Liver (tissue), 9 donors: Measurements from ENCODE around the gene PHLPP2. TPM values are rescaled to one million over a fixed set of nuclear protein-coding genes. Genes with fewer than 3 reads are reported as not detected.

Experiments used
- DNase-seq: peaks from one replicate; pipeline ENCODE4 v3.0.0-alpha.2; 2017; ENCODE audit warnings: low spot score
- H3K27ac ChIP-seq, 2 donors: one replicate each; pipeline ENCODE4 v1.7.0; 2013; ENCODE audit warnings: inconsistent platforms in 2 of 2, low read length in 2 of 2, control low read depth in 1 of 2, low read depth in 1 of 2, mild to moderate bottlenecking in 1 of 2
- H3K27me3 ChIP-seq, 4 donors: one replicate each; pipeline versions ENCODE4 v1.6.1 to v1.7.0; 2013; ENCODE audit warnings: low read length in 3 of 4, inconsistent platforms in 1 of 4, mild to moderate bottlenecking in 1 of 4, moderate library complexity in 1 of 4; ENCODE audit not compliant: control insufficient read depth in 4 of 4, insufficient read depth in 4 of 4
- H3K36me3 ChIP-seq, 4 donors: one replicate each; pipeline versions ENCODE4 v1.6.1 to v1.7.0; 2013; ENCODE audit warnings: low read length in 3 of 4, mild to moderate bottlenecking in 3 of 4, low read depth in 1 of 4, moderate library complexity in 1 of 4; ENCODE audit not compliant: control insufficient read depth in 4 of 4, insufficient read depth in 3 of 4
- H3K4me1 ChIP-seq, 4 donors: one replicate each; pipeline versions ENCODE4 v1.6.1 to v1.7.0; 2013; ENCODE audit warnings: low read length in 3 of 4, mild to moderate bottlenecking in 3 of 4, moderate library complexity in 1 of 4; ENCODE audit not compliant: control insufficient read depth in 4 of 4, insufficient read depth in 4 of 4
- H3K4me3 ChIP-seq, 3 donors: one replicate each; pipeline versions ENCODE4 v1.6.1 to v1.7.0; 2013; ENCODE audit warnings: low read length in 3 of 3, control low read depth in 1 of 3, low read depth in 1 of 3, mild to moderate bottlenecking in 1 of 3
- H3K9ac ChIP-seq, 2 donors: one replicate each; pipeline ENCODE4 v1.7.0; 2013; ENCODE audit warnings: low read length in 2 of 2, mild to moderate bottlenecking in 2 of 2, moderate library complexity in 2 of 2, control low read depth in 1 of 2, low read depth in 1 of 2
- H3K9me3 ChIP-seq, 4 donors: one replicate each; pipeline versions ENCODE4 v1.6.1 to v1.7.0; 2013; ENCODE audit warnings: low read length in 3 of 4; ENCODE audit not compliant: control insufficient read depth in 4 of 4
- EGR1 ChIP-seq, 2 donors: IDR thresholded peaks; 2 replicates each; pipeline ENCODE4 v1.6.1; 2016 to 2018; ENCODE audit warnings: antibody characterized with exemption in 2 of 2, low read depth in 2 of 2
- FOXA1 ChIP-seq: IDR thresholded peaks from 2 replicates; pipeline ENCODE4 v1.6.1; 2016; ENCODE audit warnings: antibody characterized with exemption
- FOXA2 ChIP-seq: IDR thresholded peaks from 2 replicates; pipeline ENCODE4 v1.6.1; 2016; ENCODE audit warnings: antibody characterized with exemption
- GABPA ChIP-seq, 2 donors: IDR thresholded peaks in 1 of 2; conservative IDR thresholded peaks in 1 of 2; 2 replicates each; pipeline ENCODE4 v1.6.1; 2016; ENCODE audit warnings: antibody characterized with exemption in 2 of 2, mild to moderate bottlenecking in 1 of 2, moderate library complexity in 1 of 2
- HNF4A ChIP-seq, 2 donors: conservative IDR thresholded peaks; 2 replicates each; pipeline ENCODE4 v1.6.1; 2016; ENCODE audit warnings: antibody characterized with exemption in 2 of 2, mild to moderate bottlenecking in 2 of 2
- HNF4G ChIP-seq: IDR thresholded peaks from 2 replicates; pipeline ENCODE4 v1.6.1; 2016; ENCODE audit warnings: antibody characterized with exemption
- JUND ChIP-seq, 2 donors: IDR thresholded peaks; 2 replicates each; pipeline ENCODE4 v1.6.1; 2016; ENCODE audit warnings: antibody characterized with exemption in 2 of 2
- NR2F2 ChIP-seq: IDR thresholded peaks from 2 replicates; pipeline ENCODE4 v1.6.1; 2016; ENCODE audit warnings: antibody characterized with exemption
- RAD21 ChIP-seq, 2 donors: IDR thresholded peaks; 2 replicates each; pipeline ENCODE4 v1.6.1; 2016; ENCODE audit warnings: antibody characterized with exemption in 2 of 2, mild to moderate bottlenecking in 2 of 2
- RXRA ChIP-seq, 2 donors: IDR thresholded peaks; 2 replicates each; pipeline ENCODE4 v1.6.1; 2017 to 2018; ENCODE audit warnings: antibody characterized with exemption in 2 of 2, mild to moderate bottlenecking in 1 of 2
- SP1 ChIP-seq: IDR thresholded peaks from 2 replicates; pipeline ENCODE4 v1.6.1; 2018; ENCODE audit warnings: antibody characterized with exemption, mild to moderate bottlenecking
- TAF1 ChIP-seq: conservative IDR thresholded peaks from 2 replicates; pipeline ENCODE4 v1.6.1; 2016; ENCODE audit warnings: antibody characterized with exemption, mild to moderate bottlenecking
- YY1 ChIP-seq: IDR thresholded peaks from 2 replicates; pipeline ENCODE4 v1.6.1; 2016; ENCODE audit warnings: antibody characterized with exemption, mild to moderate bottlenecking
- WGBS: extraction: QIAGEN DNeasy Blood & Tissue Kit; methylation state at CpG from one replicate; pipeline ENCODE4 v1.1.7; 2013; 5-methylcytosine and 5-hydroxymethylcytosine counted together
- polyA plus RNA-seq, 2 donors: library from polyadenylated mRNA; stranded (reverse) in 1 of 2; unstranded in 1 of 2; fragments of 200-250 nt in 1 of 2; fragments of >200 nt in 1 of 2; fragmentation: Nextera tagmentation in 1 of 2; extraction: Ambion mirVana in 1 of 2; gene quantifications; one replicate each; pipeline versions ENCODE4 v1.2.1 to v1.2.3, GENCODE V29; 2013 to 2015
- total RNA-seq, 2 donors: library from RNA; depleted of rRNA; stranded (reverse); fragments of >200 nt; gene quantifications; one replicate each; pipeline ENCODE4 v1.2.3, GENCODE V29; 2014
- TF ChIP-seq, protein P1 (sequence below): IDR thresholded peaks from 2 replicates; pipeline ENCODE4 v1.6.1; 2016; ENCODE audit warnings: antibody characterized with exemption, mild to moderate bottlenecking
- TF ChIP-seq, protein P2 (sequence below): fragments of 150-350 bp; IDR thresholded peaks from 2 replicates; pipeline ENCODE4 v1.5.1; 2017; ENCODE audit warnings: improper control_type of control experiment, low read depth, low read length; ENCODE audit not compliant: missing input control
- TF ChIP-seq, protein P3 (sequence below): IDR thresholded peaks from 2 replicates; pipeline ENCODE4 v1.6.1; 2016; ENCODE audit warnings: antibody characterized with exemption
- TF ChIP-seq, protein P4 (sequence below): IDR thresholded peaks from 2 replicates; pipeline ENCODE4 v1.6.1; 2016; ENCODE audit warnings: antibody characterized with exemption
- donor health status: healthy.
- donor health status: healthy.
- donor health status: healthy.
- donor health status: healthy.
- donor health status: healthy.

Gene PHLPP2
- total and polyA plus RNA-seq, 4 donors = 1.2 to 7.8 (median 3.9) TPM

DNA sequence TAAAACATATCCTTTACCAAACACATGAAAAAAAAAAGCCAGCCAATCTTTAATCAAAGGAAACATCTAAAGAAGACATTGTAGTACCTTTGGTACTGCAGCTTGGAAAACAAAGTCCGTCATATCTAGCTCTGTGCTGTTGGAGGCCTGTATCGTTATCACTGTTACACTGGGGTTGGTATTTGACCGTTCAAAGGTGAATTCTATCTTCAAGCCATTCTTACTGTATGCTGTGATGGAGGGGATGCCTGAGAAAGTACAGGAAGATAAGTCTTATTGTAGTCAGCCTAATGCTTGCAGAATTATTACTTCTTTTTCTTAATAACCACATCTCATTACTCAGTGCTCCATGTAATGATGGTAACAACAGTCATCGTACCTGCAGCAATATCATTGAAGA is 14.4 kb upstream of the PHLPP2 start:
- H3K9ac ChIP-seq = no peak overlapping the region
- TF ChIP-seq YY1 = no peak
- TF ChIP-seq, protein P1, sequence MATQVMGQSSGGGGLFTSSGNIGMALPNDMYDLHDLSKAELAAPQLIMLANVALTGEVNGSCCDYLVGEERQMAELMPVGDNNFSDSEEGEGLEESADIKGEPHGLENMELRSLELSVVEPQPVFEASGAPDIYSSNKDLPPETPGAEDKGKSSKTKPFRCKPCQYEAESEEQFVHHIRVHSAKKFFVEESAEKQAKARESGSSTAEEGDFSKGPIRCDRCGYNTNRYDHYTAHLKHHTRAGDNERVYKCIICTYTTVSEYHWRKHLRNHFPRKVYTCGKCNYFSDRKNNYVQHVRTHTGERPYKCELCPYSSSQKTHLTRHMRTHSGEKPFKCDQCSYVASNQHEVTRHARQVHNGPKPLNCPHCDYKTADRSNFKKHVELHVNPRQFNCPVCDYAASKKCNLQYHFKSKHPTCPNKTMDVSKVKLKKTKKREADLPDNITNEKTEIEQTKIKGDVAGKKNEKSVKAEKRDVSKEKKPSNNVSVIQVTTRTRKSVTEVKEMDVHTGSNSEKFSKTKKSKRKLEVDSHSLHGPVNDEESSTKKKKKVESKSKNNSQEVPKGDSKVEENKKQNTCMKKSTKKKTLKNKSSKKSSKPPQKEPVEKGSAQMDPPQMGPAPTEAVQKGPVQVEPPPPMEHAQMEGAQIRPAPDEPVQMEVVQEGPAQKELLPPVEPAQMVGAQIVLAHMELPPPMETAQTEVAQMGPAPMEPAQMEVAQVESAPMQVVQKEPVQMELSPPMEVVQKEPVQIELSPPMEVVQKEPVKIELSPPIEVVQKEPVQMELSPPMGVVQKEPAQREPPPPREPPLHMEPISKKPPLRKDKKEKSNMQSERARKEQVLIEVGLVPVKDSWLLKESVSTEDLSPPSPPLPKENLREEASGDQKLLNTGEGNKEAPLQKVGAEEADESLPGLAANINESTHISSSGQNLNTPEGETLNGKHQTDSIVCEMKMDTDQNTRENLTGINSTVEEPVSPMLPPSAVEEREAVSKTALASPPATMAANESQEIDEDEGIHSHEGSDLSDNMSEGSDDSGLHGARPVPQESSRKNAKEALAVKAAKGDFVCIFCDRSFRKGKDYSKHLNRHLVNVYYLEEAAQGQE = no peak
- no peak for TF ChIP-seq RXRA (IDR thresholded peaks at IDR 0.05)
- no peak for TF ChIP-seq JUND (IDR thresholded peaks at IDR 0.05)
- TF ChIP-seq HNF4A (conservative IDR thresholded peaks at IDR 0.05) = no peak
- TF ChIP-seq RAD21 (IDR thresholded peaks at IDR 0.05) = no peak
- TF ChIP-seq, protein P2, sequence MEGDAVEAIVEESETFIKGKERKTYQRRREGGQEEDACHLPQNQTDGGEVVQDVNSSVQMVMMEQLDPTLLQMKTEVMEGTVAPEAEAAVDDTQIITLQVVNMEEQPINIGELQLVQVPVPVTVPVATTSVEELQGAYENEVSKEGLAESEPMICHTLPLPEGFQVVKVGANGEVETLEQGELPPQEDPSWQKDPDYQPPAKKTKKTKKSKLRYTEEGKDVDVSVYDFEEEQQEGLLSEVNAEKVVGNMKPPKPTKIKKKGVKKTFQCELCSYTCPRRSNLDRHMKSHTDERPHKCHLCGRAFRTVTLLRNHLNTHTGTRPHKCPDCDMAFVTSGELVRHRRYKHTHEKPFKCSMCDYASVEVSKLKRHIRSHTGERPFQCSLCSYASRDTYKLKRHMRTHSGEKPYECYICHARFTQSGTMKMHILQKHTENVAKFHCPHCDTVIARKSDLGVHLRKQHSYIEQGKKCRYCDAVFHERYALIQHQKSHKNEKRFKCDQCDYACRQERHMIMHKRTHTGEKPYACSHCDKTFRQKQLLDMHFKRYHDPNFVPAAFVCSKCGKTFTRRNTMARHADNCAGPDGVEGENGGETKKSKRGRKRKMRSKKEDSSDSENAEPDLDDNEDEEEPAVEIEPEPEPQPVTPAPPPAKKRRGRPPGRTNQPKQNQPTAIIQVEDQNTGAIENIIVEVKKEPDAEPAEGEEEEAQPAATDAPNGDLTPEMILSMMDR = no peak
- no peak for TF ChIP-seq SP1
- no peak for TF ChIP-seq FOXA1
- TF ChIP-seq, protein P3, sequence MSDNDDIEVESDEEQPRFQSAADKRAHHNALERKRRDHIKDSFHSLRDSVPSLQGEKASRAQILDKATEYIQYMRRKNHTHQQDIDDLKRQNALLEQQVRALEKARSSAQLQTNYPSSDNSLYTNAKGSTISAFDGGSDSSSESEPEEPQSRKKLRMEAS = no peak
- TF ChIP-seq, protein P4, sequence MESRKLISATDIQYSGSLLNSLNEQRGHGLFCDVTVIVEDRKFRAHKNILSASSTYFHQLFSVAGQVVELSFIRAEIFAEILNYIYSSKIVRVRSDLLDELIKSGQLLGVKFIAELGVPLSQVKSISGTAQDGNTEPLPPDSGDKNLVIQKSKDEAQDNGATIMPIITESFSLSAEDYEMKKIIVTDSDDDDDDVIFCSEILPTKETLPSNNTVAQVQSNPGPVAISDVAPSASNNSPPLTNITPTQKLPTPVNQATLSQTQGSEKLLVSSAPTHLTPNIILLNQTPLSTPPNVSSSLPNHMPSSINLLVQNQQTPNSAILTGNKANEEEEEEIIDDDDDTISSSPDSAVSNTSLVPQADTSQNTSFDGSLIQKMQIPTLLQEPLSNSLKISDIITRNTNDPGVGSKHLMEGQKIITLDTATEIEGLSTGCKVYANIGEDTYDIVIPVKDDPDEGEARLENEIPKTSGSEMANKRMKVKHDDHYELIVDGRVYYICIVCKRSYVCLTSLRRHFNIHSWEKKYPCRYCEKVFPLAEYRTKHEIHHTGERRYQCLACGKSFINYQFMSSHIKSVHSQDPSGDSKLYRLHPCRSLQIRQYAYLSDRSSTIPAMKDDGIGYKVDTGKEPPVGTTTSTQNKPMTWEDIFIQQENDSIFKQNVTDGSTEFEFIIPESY = no peak
- no peak for TF ChIP-seq HNF4G
- no peak for TF ChIP-seq TAF1
- no peak for TF ChIP-seq GABPA (IDR thresholded peaks at IDR 0.05 in 1 of 2, conservative IDR thresholded peaks at IDR 0.05 in 1 of 2)
- TF ChIP-seq EGR1 (IDR thresholded peaks at IDR 0.05; ENCODE audit: low read depth in 2 of 2) = no peak
- TF ChIP-seq FOXA2 = no peak
- no peak overlapping the region for H3K27ac ChIP-seq
- no peak for DNase-seq
- no peak overlapping the region for H3K4me3 ChIP-seq
- no peaks in the 10 kb centered on the region for H3K9me3 ChIP-seq
- no peaks in the 10 kb centered on the region for H3K4me1 ChIP-seq
- no peaks in the 10 kb centered on the region for H3K27me3 ChIP-seq
- H3K36me3 ChIP-seq = peaks cover 2 to 64% (median 46%) of the 10 kb centered on the region in 4 donors
- 59% methylated on average over 4 of the region's 4 CpGs for WGBS

DNA sequence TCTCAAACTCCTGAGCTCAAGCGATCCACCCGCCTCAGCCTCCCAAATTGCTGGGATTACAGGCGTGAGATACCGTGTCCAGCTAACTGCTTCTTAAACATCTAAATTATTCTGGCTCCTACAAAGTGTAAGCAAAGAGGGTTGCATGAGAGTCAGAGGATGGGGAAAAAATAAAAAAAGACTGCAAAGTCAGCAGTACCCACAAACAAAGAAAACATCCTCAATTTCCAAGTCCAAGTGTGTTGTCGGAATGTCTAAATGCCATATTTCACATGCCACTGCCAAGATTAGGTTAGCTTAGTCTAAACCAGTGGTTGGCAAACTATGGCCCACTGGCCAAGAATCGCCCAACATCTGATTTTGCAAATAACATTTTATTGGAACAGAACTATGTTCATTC is 13.0 kb upstream of the PHLPP2 start:
- Histone ChIP-seq H3K27ac (no peak overlapping the region), H3K4me3 (no peak overlapping the region), H3K36me3 (peaks cover 9 to 68% (median 51%) of the 10 kb centered on the region in 4 donors), H3K9me3 (no peaks in the 10 kb centered on the region), H3K27me3 (no peaks in the 10 kb centered on the region), H3K4me1 (no peaks in the 10 kb centered on the region), H3K9ac (no peak overlapping the region)
- WGBS = 98% methylated on average over 6 of the region's 6 CpGs
- no peak for DNase-seq
- TF ChIP-seq SP1 = no peak
- no peak for TF ChIP-seq HNF4A (conservative IDR thresholded peaks at IDR 0.05)
- TF ChIP-seq, protein P4 = no peak
- TF ChIP-seq GABPA (IDR thresholded peaks at IDR 0.05 in 1 of 2, conservative IDR thresholded peaks at IDR 0.05 in 1 of 2) = no peak
- no peak for TF ChIP-seq YY1
- TF ChIP-seq, protein P2 = no peak
- TF ChIP-seq NR2F2 = no peak
- no peak for TF ChIP-seq RXRA (IDR thresholded peaks at IDR 0.05)
- no peak for TF ChIP-seq TAF1
- TF ChIP-seq HNF4G = no peak
- TF ChIP-seq FOXA1 = no peak
